Peyer's patch (tissue), 4 donors: Measurements from ENCODE around the gene TBL3. TPM values are rescaled to one million over a fixed set of nuclear protein-coding genes. Genes with fewer than 3 reads are reported as not detected.
"Not testable (repeated sequence)": the region's sequence is repeated elsewhere in the genome, so short reads cannot be mapped to it uniquely, and the experiment has no call there.

Source experiments
- DNase-seq, 3 donors: peaks; one replicate each; pipeline ENCODE4 v3.0.0-alpha.2; 2017 to 2019
- H3K27ac ChIP-seq, 4 donors: fragments of 200-600 bp; sonication (generic); one replicate each; pipeline ENCODE4 v1.5.1; 2016 to 2019
- H3K27me3 ChIP-seq, 2 donors: fragments of 200-600 bp; sonication (generic); one replicate each; pipeline ENCODE4 v1.5.1; 2019
- H3K36me3 ChIP-seq, 3 donors: fragments of 200-600 bp; sonication (generic); one replicate each; pipeline ENCODE4 v1.5.1; 2016 to 2019
- H3K4me1 ChIP-seq, 4 donors: fragments of 200-600 bp; sonication (generic); one replicate each; pipeline ENCODE4 v1.5.1; 2016 to 2019
- H3K4me3 ChIP-seq, 4 donors: fragments of 200-600 bp; sonication (generic); 1 replicate in 3 of 4; 2 replicates in 1 of 4; pipeline ENCODE4 v1.5.1; 2016 to 2019; ENCODE audit warnings: mild to moderate bottlenecking in 1 of 4
- H3K9me3 ChIP-seq, 4 donors: fragments of 200-600 bp; sonication (generic); one replicate each; pipeline ENCODE4 v1.5.1; 2016 to 2019; ENCODE audit warnings: mild to moderate bottlenecking in 1 of 4
- CTCF ChIP-seq, 6 experiments: fragments of 450-650 bp in 4 of 6; fragments of 200-600 bp in 2 of 6; sonication (generic) in 1 of 6; IDR thresholded peaks; one replicate each; pipeline ENCODE4 v1.5.1; 2017 to 2019; ENCODE audit warnings: antibody characterized with exemption in 6 of 6, mild to moderate bottlenecking in 3 of 6, moderate library complexity in 1 of 6
- POLR2A ChIP-seq, 2 donors: fragments of 450-650 bp; IDR thresholded peaks; one replicate each; pipeline ENCODE4 v1.5.1; 2017; ENCODE audit warnings: antibody characterized with exemption in 2 of 2, mild to moderate bottlenecking in 2 of 2, moderate library complexity in 2 of 2
- total RNA-seq, 4 donors: library from RNA; depleted of rRNA; stranded (reverse); fragments of >200 nt; gene quantifications; one replicate each; pipeline ENCODE4 v1.1.0, GENCODE V29; 2016

TBL3 gene
- total RNA-seq, 4 donors from 2014 or later = 19.8 to 50.8 (median 39.1) TPM

DNA sequence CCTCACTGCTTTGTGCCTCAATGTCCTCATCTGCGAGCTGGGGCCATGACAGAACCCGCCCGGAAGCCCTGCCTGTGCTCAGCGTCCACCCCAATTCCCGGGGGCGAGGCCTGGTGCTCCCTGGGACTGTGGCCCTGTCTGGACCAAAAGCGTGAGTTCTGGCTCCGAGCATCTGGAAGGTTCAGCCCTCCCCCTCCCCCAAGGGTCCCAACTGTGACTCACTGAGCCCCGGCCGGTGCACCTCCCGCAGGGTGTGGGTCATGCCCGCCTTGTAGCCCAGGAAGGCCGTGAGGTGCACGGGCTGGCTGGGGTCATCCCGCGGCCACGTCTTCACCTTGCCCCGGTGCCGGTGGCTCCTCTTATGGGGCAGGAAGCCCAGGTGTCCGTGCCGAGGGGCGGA lies 18.1 kb upstream of the TBL3 start:
- TF ChIP-seq CTCF (IDR thresholded peaks at IDR 0.05) (no peak), POLR2A (IDR thresholded peaks at IDR 0.05) (no peak)
- H3K27ac ChIP-seq = no peak overlapping the region
- no peaks in the 10 kb centered on the region for H3K36me3 ChIP-seq
- no peak overlapping the region for H3K4me3 ChIP-seq
- H3K9me3 ChIP-seq = no peaks in the 10 kb centered on the region
- H3K4me1 ChIP-seq = peaks cover 0 to under 1% (median under 1%) of the 10 kb centered on the region in 4 donors
- H3K27me3 ChIP-seq = no peaks in the 10 kb centered on the region
- no peak for DNase-seq

- H3K4me3 ChIP-seq, H3K27me3 ChIP-seq, H3K9me3 ChIP-seq, H3K27ac ChIP-seq, DNase-seq: not testable (repeated sequence)
- Histone ChIP-seq H3K36me3 (peaks cover 0 to 19% (median 0%) of the 10 kb centered on the region in 3 donors), H3K4me1 (peaks cover 0 to 22% (median 16%) of the 10 kb centered on the region in 4 donors)
Measured at GRCh38 chr16:1957434-1958142, 14.3 kb upstream of the TBL3 start.

GRCh38 chr16:1958143-1958491 lies 13.7 kb upstream of the TBL3 start:
- not testable (repeated sequence) for H3K9me3 ChIP-seq, DNase-seq, H3K4me3 ChIP-seq, H3K27me3 ChIP-seq, H3K27ac ChIP-seq
- peaks cover 0 to 27% (median 18%) of the 10 kb centered on the region in 4 donors for H3K4me1 ChIP-seq
- H3K36me3 ChIP-seq = peaks cover 0 to 24% (median 0%) of the 10 kb centered on the region in 3 donors

DNA sequence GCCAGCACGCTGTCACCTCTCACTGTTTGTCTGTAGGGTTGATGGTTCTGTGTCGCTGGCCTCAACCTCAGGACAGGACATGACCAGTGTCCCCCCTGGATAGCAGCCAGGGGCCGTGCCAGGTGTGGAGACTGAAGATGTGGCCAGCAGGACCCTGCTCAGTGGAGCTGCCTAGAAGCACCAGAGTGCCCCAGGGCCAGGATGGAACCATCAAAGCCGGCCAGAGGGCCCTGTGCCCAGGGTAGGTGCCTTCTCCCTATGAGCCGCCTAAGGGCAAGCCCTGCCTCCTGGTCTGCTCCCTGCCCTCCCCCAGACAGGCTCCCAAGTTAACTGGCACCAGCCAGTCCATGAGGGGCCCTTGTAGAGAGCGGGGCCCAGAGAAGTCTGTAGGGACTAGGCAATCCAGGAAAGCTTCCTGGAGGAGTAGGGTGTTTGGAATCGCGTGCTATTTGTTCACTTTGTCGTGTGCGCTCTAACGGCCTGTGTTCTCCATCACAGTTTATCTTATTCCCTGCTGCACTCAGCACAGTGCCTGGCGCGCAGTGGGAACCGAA lies 13.1 kb upstream of the TBL3 start:
- H3K36me3 ChIP-seq = peaks cover 0 to 25% (median 0%) of the 10 kb centered on the region in 3 donors
- H3K27me3 ChIP-seq = no peaks in the 10 kb centered on the region
- H3K9me3 ChIP-seq = no peaks in the 10 kb centered on the region
- H3K4me3 ChIP-seq = peak overlapping the region; percentile 79 to 86 (median 80)
- TF ChIP-seq CTCF (IDR thresholded peaks at IDR 0.05) (no peak), POLR2A (IDR thresholded peaks at IDR 0.05) (no peak)
- peak overlapping the region in 3 of 4 donors; percentile 20 to 89 (median 84) for H3K27ac ChIP-seq
- H3K4me1 ChIP-seq = peaks cover 0 to 27% (median 19%) of the 10 kb centered on the region in 4 donors
- no peak for DNase-seq

DNA sequence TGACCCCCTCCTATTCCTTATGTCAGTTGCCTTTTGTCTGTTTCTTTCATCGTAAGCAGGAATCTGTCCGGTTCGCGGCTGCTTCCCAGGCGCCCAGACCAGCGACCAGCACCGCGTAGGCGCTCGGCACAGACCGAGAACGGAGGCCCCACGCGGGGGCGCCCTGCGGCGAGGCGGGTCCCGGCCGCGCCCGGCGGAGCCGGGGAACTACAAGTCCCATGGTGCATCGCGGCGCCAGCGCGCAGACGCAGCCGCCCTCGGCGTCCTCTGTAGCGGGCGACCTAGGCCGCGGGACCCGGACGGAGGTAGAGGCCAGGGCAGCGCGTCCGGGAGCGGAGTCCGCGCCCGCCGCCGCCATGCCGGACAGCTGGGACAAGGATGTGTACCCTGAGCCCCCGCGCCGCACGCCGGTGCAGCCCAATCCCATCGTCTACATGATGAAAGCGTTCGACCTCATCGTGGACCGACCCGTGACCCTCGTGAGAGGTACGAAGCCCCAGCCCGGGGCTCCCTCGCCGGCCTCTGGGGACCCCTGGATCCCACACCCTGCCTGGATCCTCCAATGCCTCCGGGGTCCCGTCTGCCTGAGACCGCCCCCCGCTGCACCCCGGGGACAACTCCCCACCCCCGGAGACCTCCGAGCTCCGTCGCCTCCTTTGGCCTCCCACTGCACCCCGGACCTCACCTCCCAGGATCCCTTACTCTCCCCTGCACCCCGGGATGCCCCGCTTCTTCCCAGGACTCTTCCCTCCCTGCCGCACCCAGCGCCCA lies 12.4 kb upstream of the TBL3 start, which contains the start of gene NDUFB10:
Gene NDUFB10, plus strand, starts transcription at position 270 of the 771 bp plus-strand sequence. Its CDS starts 87 bp downstream, at position 357.
- Histone ChIP-seq H3K4me3 (peak within 1 kb of the TSS; percentile 79 to 86 (median 80)), H3K36me3 (peaks cover 0 to 25% (median 0%) of the 10 kb centered on the region in 3 donors), H3K4me1 (peaks cover 0 to 27% (median 19%) of the 10 kb centered on the region in 4 donors), H3K27me3 (no peaks in the 10 kb centered on the region), H3K9me3 (no peaks in the 10 kb centered on the region), H3K27ac (peak within 1 kb of the TSS; percentile 84 to 89 (median 88))
- peak; percentile 88 to 97 (median 97) for DNase-seq
- TF ChIP-seq POLR2A (IDR thresholded peaks at IDR 0.05) = peak; percentile 93 to 98
- TF ChIP-seq CTCF (IDR thresholded peaks at IDR 0.05) = peak; percentile 64 to 82 (median 78)

- no peak for DNase-seq
- Histone ChIP-seq H3K9me3 (no peaks in the 10 kb centered on the region), H3K36me3 (peaks cover 0 to 25% (median 0%) of the 10 kb centered on the region in 3 donors), H3K4me3 (peak overlapping the region in 3 of 4 donors; percentile 79 to 86 (median 82)), H3K4me1 (peaks cover 3 to 34% (median 23%) of the 10 kb centered on the region in 4 donors), H3K27me3 (no peaks in the 10 kb centered on the region), H3K27ac (peak overlapping the region in 3 of 4 donors; percentile 2 to 89 (median 3))
- TF ChIP-seq POLR2A (IDR thresholded peaks at IDR 0.05) = no peak
- TF ChIP-seq CTCF (IDR thresholded peaks at IDR 0.05) = no peak
Measured at GRCh38 chr16:1960665-1961630, 10.9 kb upstream of the TBL3 start.
